ENCODE results near the gene NR6A1.

DNA sequence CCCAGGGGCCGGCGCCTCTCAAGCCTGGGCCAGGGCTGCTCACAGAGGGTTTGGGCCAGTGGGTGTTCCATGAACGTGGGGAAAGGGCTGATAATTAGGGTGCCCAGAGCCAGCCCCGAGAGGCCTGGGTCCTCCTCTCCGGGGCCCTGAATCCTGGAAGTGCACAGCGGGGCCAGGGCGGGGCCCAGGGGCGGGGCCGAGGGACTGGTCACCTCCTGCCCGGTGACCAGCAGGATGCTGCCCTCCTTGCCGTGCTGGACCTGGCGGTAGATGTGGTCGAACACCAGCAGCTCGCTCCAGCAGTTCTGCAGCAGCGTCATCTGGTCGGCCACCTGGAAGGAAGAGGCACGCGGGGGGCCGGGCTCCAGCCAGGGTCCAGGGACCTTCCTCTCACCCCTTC lies 278.3 kb downstream of the NR6A1 start:
- TF ChIP-seq, protein P1, sequence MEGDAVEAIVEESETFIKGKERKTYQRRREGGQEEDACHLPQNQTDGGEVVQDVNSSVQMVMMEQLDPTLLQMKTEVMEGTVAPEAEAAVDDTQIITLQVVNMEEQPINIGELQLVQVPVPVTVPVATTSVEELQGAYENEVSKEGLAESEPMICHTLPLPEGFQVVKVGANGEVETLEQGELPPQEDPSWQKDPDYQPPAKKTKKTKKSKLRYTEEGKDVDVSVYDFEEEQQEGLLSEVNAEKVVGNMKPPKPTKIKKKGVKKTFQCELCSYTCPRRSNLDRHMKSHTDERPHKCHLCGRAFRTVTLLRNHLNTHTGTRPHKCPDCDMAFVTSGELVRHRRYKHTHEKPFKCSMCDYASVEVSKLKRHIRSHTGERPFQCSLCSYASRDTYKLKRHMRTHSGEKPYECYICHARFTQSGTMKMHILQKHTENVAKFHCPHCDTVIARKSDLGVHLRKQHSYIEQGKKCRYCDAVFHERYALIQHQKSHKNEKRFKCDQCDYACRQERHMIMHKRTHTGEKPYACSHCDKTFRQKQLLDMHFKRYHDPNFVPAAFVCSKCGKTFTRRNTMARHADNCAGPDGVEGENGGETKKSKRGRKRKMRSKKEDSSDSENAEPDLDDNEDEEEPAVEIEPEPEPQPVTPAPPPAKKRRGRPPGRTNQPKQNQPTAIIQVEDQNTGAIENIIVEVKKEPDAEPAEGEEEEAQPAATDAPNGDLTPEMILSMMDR (IDR thresholded peaks at IDR 0.05; ENCODE audit: insufficient read depth, low read length), result no peak
- TF ChIP-seq, protein P2, sequence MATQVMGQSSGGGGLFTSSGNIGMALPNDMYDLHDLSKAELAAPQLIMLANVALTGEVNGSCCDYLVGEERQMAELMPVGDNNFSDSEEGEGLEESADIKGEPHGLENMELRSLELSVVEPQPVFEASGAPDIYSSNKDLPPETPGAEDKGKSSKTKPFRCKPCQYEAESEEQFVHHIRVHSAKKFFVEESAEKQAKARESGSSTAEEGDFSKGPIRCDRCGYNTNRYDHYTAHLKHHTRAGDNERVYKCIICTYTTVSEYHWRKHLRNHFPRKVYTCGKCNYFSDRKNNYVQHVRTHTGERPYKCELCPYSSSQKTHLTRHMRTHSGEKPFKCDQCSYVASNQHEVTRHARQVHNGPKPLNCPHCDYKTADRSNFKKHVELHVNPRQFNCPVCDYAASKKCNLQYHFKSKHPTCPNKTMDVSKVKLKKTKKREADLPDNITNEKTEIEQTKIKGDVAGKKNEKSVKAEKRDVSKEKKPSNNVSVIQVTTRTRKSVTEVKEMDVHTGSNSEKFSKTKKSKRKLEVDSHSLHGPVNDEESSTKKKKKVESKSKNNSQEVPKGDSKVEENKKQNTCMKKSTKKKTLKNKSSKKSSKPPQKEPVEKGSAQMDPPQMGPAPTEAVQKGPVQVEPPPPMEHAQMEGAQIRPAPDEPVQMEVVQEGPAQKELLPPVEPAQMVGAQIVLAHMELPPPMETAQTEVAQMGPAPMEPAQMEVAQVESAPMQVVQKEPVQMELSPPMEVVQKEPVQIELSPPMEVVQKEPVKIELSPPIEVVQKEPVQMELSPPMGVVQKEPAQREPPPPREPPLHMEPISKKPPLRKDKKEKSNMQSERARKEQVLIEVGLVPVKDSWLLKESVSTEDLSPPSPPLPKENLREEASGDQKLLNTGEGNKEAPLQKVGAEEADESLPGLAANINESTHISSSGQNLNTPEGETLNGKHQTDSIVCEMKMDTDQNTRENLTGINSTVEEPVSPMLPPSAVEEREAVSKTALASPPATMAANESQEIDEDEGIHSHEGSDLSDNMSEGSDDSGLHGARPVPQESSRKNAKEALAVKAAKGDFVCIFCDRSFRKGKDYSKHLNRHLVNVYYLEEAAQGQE (IDR thresholded peaks at IDR 0.05; ENCODE audit: insufficient replicate concordance, low read depth), result no peak
- TF ChIP-seq POLR2AphosphoS5 (IDR thresholded peaks at IDR 0.05; ENCODE audit: low read depth) (no peak), SPI1 (IDR thresholded peaks at IDR 0.05; ENCODE audit: borderline replicate concordance, low read depth) (no peak)

Measured in HL-60 (cell line).